K562 (cell line): ENCODE measurements around the gene NAA80. TPM values are rescaled to one million over a fixed set of nuclear protein-coding genes. Genes with fewer than 3 reads are reported as not detected.

Experiments
- ARNT ChIP-seq, 2 experiments: fragments of 450-650 bp; IDR thresholded peaks; 2 replicates each; pipeline ENCODE4 v1.6.1; 2016; ENCODE audit warnings: mild to moderate bottlenecking in 1 of 2
- FOSL1 ChIP-seq: fragments of 200-800 bp; sonication (Bioruptor generic); conservative IDR thresholded peaks from 2 replicates; pipeline ENCODE4 v1.6.1; 2016; ENCODE audit warnings: missing genetic modification characterization, missing compliant biosample characterization
- KLF13 ChIP-seq: fragments of 450-650 bp; IDR thresholded peaks from 2 replicates; pipeline ENCODE4 v1.6.1; 2016; ENCODE audit warnings: missing genetic modification characterization, low read depth, mild to moderate bottlenecking, missing compliant biosample characterization, moderate library complexity, borderline replicate concordance
- MYNN ChIP-seq, 2 experiments: sonication (generic); formaldehyde crosslinking in 1 of 2; IDR thresholded peaks; 2 replicates each; pipeline versions ENCODE4 v1.5.0 to v1.6.1; 2016 to 2020; ENCODE audit warnings: antibody characterized with exemption in 1 of 2, missing genetic modification reagents in 1 of 2
- NR2C1 ChIP-seq, 2 experiments: fragments of 450-650 bp; IDR thresholded peaks; 2 replicates each; pipeline ENCODE4 v1.6.1; 2017; ENCODE audit warnings: mild to moderate bottlenecking in 2 of 2, antibody characterized with exemption in 1 of 2, inconsistent platforms in 1 of 2, missing compliant biosample characterization in 1 of 2, missing genetic modification characterization in 1 of 2
- ZKSCAN3 ChIP-seq: fragments of 250-450 bp; sonication (Bioruptor Pico); IDR thresholded peaks from 2 replicates; pipeline ENCODE4 v1.4.0; 2020
- ZNF263 ChIP-seq: sonication (generic); formaldehyde crosslinking; IDR thresholded peaks from 2 replicates; pipeline ENCODE4 v1.8.0; 2022; ENCODE audit warnings: mild to moderate bottlenecking, missing genetic modification reagents, borderline replicate concordance
- polyA plus RNA-seq, 8 experiments: library from polyadenylated mRNA; depleted of rRNA in 4 of 8; stranded (reverse) in 5 of 8; unstranded in 3 of 8; fragments of >200 nt; fragmentation: Nextera tagmentation in 2 of 8; fragmentation: Illumina TruSeq in 1 of 8; extraction: Ambion mirVana in 2 of 8; extraction: Trizol in 1 of 8; gene quantifications; 2 replicates each; pipeline versions ENCODE4 v1.2.1 to v1.2.3, GENCODE V29; 2011 to 2014; ENCODE audit warnings: inconsistent platforms in 1 of 8, missing spikeins in 1 of 8
- total RNA-seq, 7 experiments: library from RNA; depleted of rRNA in 6 of 7; stranded (reverse); fragments of >200 nt in 6 of 7; fragmentation: Illumina TruSeq in 2 of 7; extraction: Trizol in 2 of 7; gene quantifications; 2 replicates each; pipeline versions ENCODE4 v1.2.1 to v1.2.3, GENCODE V29; 2011 to 2021; ENCODE audit warnings: low replicate concordance in 1 of 7
- TF ChIP-seq, protein P1 (sequence below): IDR thresholded peaks from 3 replicates; pipeline ENCODE4 v1.6.1; 2011; ENCODE audit warnings: borderline replicate concordance, mild to moderate bottlenecking, moderate library complexity; ENCODE audit not compliant: insufficient read length; ENCODE audit errors: extremely low read depth
- TF ChIP-seq, protein P2 (sequence below): fragments of 250-450 bp; sonication (Bioruptor Pico); IDR thresholded peaks from 2 replicates; pipeline ENCODE4 v1.5.0; 2021
- TF ChIP-seq, protein P3 (sequence below): sonication (generic); formaldehyde crosslinking; IDR thresholded peaks from 2 replicates; pipeline ENCODE4 v1.8.0; 2022; ENCODE audit warnings: mild to moderate bottlenecking, low read depth, missing genetic modification reagents
- TF ChIP-seq, protein P4 (sequence below): fragments of 450-650 bp; IDR thresholded peaks from 2 replicates; pipeline ENCODE4 v1.7.0; 2016; ENCODE audit warnings: borderline replicate concordance
- TF ChIP-seq, protein P5 (sequence below), 3 experiments: fragments of 200-800 bp in 1 of 3; fragments of 250-450 bp in 1 of 3; fragments of 450-650 bp in 1 of 3; sonication (Bioruptor Pico) in 1 of 3; sonication (Bioruptor generic) in 1 of 3; formaldehyde crosslinking in 1 of 3; IDR thresholded peaks; 2 replicates each; pipeline versions ENCODE4 v1.6.1 to v1.8.0; 2016 to 2022; ENCODE audit warnings: mild to moderate bottlenecking in 2 of 3, missing genetic modification characterization in 2 of 3, missing compliant biosample characterization in 1 of 3, moderate library complexity in 1 of 3

NAA80 gene
- total and polyA plus RNA-seq, 9 of the 15 experiments (the other 6 are each of a cell fraction or from before 2014, with no cell fraction given): 0.82 to 24.0 (median 8.6) TPM

DNA sequence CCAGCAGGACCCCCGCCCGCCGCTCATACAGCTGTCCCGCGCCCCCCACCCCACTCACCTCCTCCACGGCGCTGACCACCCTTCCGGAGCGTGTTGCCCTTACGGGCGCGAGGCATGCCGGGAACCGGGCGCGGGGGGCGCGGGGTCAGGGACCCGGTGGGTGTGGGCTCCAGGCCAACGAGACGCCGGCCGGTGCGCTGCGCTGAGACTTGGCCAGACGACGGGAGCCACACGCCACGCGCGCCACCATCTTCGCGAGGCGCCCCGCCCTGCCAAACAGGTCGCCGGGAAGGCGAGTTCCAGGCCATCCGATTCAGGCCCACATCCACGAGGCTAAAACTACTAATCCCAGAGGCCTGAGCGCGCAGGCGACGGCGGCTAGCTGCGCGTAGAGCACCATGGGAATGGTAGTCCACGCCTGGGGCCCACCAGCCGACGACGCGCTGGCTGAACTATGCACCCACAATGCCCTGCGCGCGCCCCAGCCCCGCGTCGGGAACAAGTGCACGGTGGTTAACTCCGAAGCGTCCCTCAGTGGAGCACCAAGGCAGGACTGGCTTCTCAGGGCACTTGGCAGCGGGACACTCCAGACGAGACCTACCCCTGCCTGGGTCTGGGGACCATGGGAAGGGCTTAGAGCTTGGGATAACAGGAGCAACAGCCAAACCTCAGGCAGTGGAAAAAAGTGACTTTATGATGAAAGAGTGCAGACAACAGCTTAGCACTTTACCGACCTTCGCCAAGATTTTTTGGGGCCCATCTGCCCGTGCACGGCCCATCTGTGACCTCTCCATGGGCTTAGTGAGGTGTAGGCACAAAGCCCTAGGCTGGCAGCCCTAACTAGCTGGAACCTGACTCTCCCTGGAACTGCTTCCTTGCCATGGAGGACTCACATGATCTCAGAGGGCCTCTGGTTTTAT lies 6.8 kb downstream of the NAA80 start, which contains the start of gene IFRD2 (continued):
- TF ChIP-seq, protein P1, sequence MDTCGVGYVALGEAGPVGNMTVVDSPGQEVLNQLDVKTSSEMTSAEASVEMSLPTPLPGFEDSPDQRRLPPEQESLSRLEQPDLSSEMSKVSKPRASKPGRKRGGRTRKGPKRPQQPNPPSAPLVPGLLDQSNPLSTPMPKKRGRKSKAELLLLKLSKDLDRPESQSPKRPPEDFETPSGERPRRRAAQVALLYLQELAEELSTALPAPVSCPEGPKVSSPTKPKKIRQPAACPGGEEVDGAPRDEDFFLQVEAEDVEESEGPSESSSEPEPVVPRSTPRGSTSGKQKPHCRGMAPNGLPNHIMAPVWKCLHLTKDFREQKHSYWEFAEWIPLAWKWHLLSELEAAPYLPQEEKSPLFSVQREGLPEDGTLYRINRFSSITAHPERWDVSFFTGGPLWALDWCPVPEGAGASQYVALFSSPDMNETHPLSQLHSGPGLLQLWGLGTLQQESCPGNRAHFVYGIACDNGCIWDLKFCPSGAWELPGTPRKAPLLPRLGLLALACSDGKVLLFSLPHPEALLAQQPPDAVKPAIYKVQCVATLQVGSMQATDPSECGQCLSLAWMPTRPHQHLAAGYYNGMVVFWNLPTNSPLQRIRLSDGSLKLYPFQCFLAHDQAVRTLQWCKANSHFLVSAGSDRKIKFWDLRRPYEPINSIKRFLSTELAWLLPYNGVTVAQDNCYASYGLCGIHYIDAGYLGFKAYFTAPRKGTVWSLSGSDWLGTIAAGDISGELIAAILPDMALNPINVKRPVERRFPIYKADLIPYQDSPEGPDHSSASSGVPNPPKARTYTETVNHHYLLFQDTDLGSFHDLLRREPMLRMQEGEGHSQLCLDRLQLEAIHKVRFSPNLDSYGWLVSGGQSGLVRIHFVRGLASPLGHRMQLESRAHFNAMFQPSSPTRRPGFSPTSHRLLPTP: no peak
- peak; percentile 89 for TF ChIP-seq KLF13
- TF ChIP-seq, protein P2, sequence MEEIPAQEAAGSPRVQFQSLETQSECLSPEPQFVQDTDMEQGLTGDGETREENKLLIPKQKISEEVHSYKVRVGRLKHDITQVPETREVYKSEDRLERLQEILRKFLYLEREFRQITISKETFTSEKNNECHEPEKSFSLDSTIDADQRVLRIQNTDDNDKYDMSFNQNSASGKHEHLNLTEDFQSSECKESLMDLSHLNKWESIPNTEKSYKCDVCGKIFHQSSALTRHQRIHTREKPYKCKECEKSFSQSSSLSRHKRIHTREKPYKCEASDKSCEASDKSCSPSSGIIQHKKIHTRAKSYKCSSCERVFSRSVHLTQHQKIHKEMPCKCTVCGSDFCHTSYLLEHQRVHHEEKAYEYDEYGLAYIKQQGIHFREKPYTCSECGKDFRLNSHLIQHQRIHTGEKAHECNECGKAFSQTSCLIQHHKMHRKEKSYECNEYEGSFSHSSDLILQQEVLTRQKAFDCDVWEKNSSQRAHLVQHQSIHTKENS: no peak
- no peak for TF ChIP-seq MYNN (IDR thresholded peaks at IDR 0.05)
- no peak for TF ChIP-seq MYNN (CRISPR knock-in tag; IDR thresholded peaks at IDR 0.05)
- TF ChIP-seq ZKSCAN3 (CRISPR knock-in tag): no peak
- TF ChIP-seq, protein P3, sequence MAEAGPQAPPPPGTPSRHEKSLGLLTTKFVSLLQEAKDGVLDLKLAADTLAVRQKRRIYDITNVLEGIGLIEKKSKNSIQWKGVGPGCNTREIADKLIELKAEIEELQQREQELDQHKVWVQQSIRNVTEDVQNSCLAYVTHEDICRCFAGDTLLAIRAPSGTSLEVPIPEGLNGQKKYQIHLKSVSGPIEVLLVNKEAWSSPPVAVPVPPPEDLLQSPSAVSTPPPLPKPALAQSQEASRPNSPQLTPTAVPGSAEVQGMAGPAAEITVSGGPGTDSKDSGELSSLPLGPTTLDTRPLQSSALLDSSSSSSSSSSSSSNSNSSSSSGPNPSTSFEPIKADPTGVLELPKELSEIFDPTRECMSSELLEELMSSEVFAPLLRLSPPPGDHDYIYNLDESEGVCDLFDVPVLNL (CRISPR knock-in tag): no peak
- TF ChIP-seq, protein P4, sequence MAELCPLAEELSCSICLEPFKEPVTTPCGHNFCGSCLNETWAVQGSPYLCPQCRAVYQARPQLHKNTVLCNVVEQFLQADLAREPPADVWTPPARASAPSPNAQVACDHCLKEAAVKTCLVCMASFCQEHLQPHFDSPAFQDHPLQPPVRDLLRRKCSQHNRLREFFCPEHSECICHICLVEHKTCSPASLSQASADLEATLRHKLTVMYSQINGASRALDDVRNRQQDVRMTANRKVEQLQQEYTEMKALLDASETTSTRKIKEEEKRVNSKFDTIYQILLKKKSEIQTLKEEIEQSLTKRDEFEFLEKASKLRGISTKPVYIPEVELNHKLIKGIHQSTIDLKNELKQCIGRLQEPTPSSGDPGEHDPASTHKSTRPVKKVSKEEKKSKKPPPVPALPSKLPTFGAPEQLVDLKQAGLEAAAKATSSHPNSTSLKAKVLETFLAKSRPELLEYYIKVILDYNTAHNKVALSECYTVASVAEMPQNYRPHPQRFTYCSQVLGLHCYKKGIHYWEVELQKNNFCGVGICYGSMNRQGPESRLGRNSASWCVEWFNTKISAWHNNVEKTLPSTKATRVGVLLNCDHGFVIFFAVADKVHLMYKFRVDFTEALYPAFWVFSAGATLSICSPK: no peak
- TF ChIP-seq FOSL1: no peak; the same call in 1 of the 2 replicates
- no peak for TF ChIP-seq ARNT (IDR thresholded peaks at IDR 0.05)
- TF ChIP-seq, protein P5, sequence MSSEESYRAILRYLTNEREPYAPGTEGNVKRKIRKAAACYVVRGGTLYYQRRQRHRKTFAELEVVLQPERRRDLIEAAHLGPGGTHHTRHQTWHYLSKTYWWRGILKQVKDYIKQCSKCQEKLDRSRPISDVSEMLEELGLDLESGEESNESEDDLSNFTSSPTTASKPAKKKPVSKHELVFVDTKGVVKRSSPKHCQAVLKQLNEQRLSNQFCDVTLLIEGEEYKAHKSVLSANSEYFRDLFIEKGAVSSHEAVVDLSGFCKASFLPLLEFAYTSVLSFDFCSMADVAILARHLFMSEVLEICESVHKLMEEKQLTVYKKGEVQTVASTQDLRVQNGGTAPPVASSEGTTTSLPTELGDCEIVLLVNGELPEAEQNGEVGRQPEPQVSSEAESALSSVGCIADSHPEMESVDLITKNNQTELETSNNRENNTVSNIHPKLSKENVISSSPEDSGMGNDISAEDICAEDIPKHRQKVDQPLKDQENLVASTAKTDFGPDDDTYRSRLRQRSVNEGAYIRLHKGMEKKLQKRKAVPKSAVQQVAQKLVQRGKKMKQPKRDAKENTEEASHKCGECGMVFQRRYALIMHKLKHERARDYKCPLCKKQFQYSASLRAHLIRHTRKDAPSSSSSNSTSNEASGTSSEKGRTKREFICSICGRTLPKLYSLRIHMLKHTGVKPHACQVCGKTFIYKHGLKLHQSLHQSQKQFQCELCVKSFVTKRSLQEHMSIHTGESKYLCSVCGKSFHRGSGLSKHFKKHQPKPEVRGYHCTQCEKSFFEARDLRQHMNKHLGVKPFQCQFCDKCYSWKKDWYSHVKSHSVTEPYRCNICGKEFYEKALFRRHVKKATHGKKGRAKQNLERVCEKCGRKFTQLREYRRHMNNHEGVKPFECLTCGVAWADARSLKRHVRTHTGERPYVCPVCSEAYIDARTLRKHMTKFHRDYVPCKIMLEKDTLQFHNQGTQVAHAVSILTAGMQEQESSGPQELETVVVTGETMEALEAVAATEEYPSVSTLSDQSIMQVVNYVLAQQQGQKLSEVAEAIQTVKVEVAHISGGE (CRISPR knock-in tag; IDR thresholded peaks at IDR 0.05): peak in 1 of 3 experiments; percentile 89; a peak in 2 of 6 replicates
- TF ChIP-seq ZNF263: peak; percentile 56; the same call in 1 of the 2 replicates
- peak; percentile 78 for TF ChIP-seq NR2C1 (IDR thresholded peaks at IDR 0.05)
- TF ChIP-seq NR2C1 (tag; IDR thresholded peaks at IDR 0.05): peak; percentile 92
